ENCODE measurements around the gene MAGEL2. TPM values are rescaled to one million over a fixed set of nuclear protein-coding genes. Genes with fewer than 3 reads are reported as not detected.

MAGEL2 gene
- total and polyA plus RNA-seq, 10 of the 15 experiments (the other 5 are each of a cell fraction or from before 2014, with no cell fraction given) = not detected

GRCh38 chr15:23616536-23616935, 31.1 kb downstream of the MAGEL2 start:
- H3K27me3 ChIP-seq (replicated peaks in 1 of 2; ENCODE audit: control insufficient read depth in 2 of 2, insufficient read depth in 2 of 2, low read length in 1 of 2) = no peaks in the 10 kb centered on the region
- ChIA-PET RAD21 (ENCODE audit: unreplicated experiment) (no interaction called here), SMC1A (ENCODE audit: uncharacterized antibody, unreplicated experiment) (no interaction called here), CTCF (no interaction called here), POLR2A (no interaction called here)
- H3K36me3 ChIP-seq (ENCODE audit: control insufficient read depth in 2 of 2, insufficient read depth in 2 of 2, low read length in 1 of 2) = no peaks in the 10 kb centered on the region
- WGBS (ENCODE audit: insufficient coverage, insufficient replicate concordance, low lambda C conversion rate, missing lambda C conversion rate) = 54% methylated on average over 10 of the region's 10 CpGs
- ATAC-seq (no peak), FAIRE-seq (no peak), DNase-seq (ENCODE audit: low read depth, low spot score) (no peak)
- no TSS peak for BruUV-seq (replicated peaks)
- no peak overlapping the region for H3K27ac ChIP-seq (ENCODE audit: control insufficient read depth, insufficient read depth)
- H3K4me3 ChIP-seq = no peak overlapping the region
- TF ChIP-seq RBBP5 (conservative IDR thresholded peaks at IDR 0.05) (no peak), SMARCA5 (IDR thresholded peaks at IDR 0.05) (no peak)
- intact Hi-C loops (cut with micrococcal nuclease; ENCODE audit: unreplicated experiment) (no loop called here), in situ Hi-C loops (cut with MboI) (no loop called here)
- H3K4me2 ChIP-seq (ENCODE audit: control insufficient read depth, insufficient read depth) = no peak overlapping the region
- H3K4me1 ChIP-seq (ENCODE audit: control insufficient read depth, insufficient read depth, low read length) = no peaks in the 10 kb centered on the region
- no peaks in the 10 kb centered on the region for H3K79me2 ChIP-seq (ENCODE audit: control insufficient read depth, insufficient read depth, low read length)
- no peaks in the 10 kb centered on the region; the same call in 2 of the 3 replicates for H3K9me3 ChIP-seq (replicated peaks; ENCODE audit: control insufficient read depth, insufficient read depth, low read length)
- H3K9ac ChIP-seq (ENCODE audit: control insufficient read depth, insufficient read depth, low read length) = no peak overlapping the region
- H4K20me1 ChIP-seq (ENCODE audit: control insufficient read depth, insufficient read depth) = no peaks in the 10 kb centered on the region
- H2AFZ ChIP-seq (ENCODE audit: control insufficient read depth, low read depth, low read length) = no peak overlapping the region

- ChIA-PET SMC1A (ENCODE audit: uncharacterized antibody, unreplicated experiment) (no interaction called here), RAD21 (ENCODE audit: unreplicated experiment) (no interaction called here), POLR2A (no interaction called here), CTCF (no interaction called here)
- Histone ChIP-seq H3K36me3 (ENCODE audit: control insufficient read depth in 2 of 2, insufficient read depth in 2 of 2, low read length in 1 of 2) (no peaks in the 10 kb centered on the region), H3K4me2 (ENCODE audit: control insufficient read depth, insufficient read depth) (no peak overlapping the region), H4K20me1 (ENCODE audit: control insufficient read depth, insufficient read depth) (no peaks in the 10 kb centered on the region), H3K27me3 (replicated peaks in 1 of 2; ENCODE audit: control insufficient read depth in 2 of 2, insufficient read depth in 2 of 2, low read length in 1 of 2) (no peaks in the 10 kb centered on the region), H3K27ac (ENCODE audit: control insufficient read depth, insufficient read depth) (no peak overlapping the region), H3K9me3 (replicated peaks; ENCODE audit: control insufficient read depth, insufficient read depth, low read length) (no peaks in the 10 kb centered on the region; the same call in 2 of the 3 replicates), H2AFZ (ENCODE audit: control insufficient read depth, low read depth, low read length) (no peak overlapping the region), H3K79me2 (ENCODE audit: control insufficient read depth, insufficient read depth, low read length) (no peaks in the 10 kb centered on the region), H3K4me3 (no peak overlapping the region), H3K9ac (ENCODE audit: control insufficient read depth, insufficient read depth, low read length) (no peak overlapping the region), H3K4me1 (ENCODE audit: control insufficient read depth, insufficient read depth, low read length) (no peaks in the 10 kb centered on the region)
- no TSS peak for BruUV-seq (replicated peaks)
- in situ Hi-C loops (cut with MboI) = no loop called here
- TF ChIP-seq CREB1 (IDR thresholded peaks at IDR 0.05; ENCODE audit: low read depth) = no peak
- no peak for TF ChIP-seq PAX5 (IDR thresholded peaks at IDR 0.05; ENCODE audit: borderline replicate concordance, low read depth, low read length)
- TF ChIP-seq RCOR1 (conservative IDR thresholded peaks at IDR 0.05; ENCODE audit: low read depth, low read length) = no peak
- no peak for TF ChIP-seq ZBTB4 (CRISPR knock-in tag; IDR thresholded peaks at IDR 0.05)
- no peak for TF ChIP-seq NR2C1 (IDR thresholded peaks at IDR 0.05)
- DNase-seq (ENCODE audit: low read depth, low spot score) = no peak
- FAIRE-seq = no peak
- ATAC-seq = no peak
- intact Hi-C loops (cut with micrococcal nuclease; ENCODE audit: unreplicated experiment) = no loop called here
- 49% methylated on average over 2 of the region's 2 CpGs for WGBS (ENCODE audit: insufficient coverage, insufficient replicate concordance, low lambda C conversion rate, missing lambda C conversion rate)
Measured at GRCh38 chr15:23606226-23606625, 41.4 kb downstream of the MAGEL2 start.

Measured in GM12878 (cell line).